ENCODE results near the gene BRIX1.
"Not testable (repeated sequence)": the region's sequence is repeated elsewhere in the genome, so short reads cannot be mapped to it uniquely, and the experiment has no call there.

The BRIX1 gene

GRCh38 chr5:34959323-34959722 lies 43.8 kb downstream of the BRIX1 start:
- DNase-seq (ENCODE audit: low read depth in 3 of 3), result no peak

- DNase-seq (ENCODE audit: low read depth in 3 of 3), result no peak
These were observed 52.0 kb downstream of the BRIX1 start for GRCh38 chr5:34967540-34967939.

- no peak for DNase-seq (ENCODE audit: low read depth in 3 of 3)
These were observed 52.7 kb downstream of the BRIX1 start for GRCh38 chr5:34968258-34968657.

- no peak for DNase-seq (ENCODE audit: low read depth in 3 of 3)
These were observed 55.0 kb downstream of the BRIX1 start for GRCh38 chr5:34970552-34970951.

- not testable (repeated sequence) for DNase-seq (ENCODE audit: low read depth in 3 of 3)
These were observed 56.1 kb downstream of the BRIX1 start for GRCh38 chr5:34971655-34972054.

All from stimulated activated CD4-positive, alpha-beta T cell treated with anti-CD3 and anti-CD28 coated beads, TNF-alpha, amount 100 ng/mL, for 4 hours (primary cell).